Thyroid gland (tissue), 4 donors: ENCODE data around the gene ASAP2.

Experiments
- CTCF ChIP-seq, 6 experiments: fragments of 200-600 bp in 3 of 6; fragments of 450-650 bp in 3 of 6; sonication (generic) in 3 of 6; IDR thresholded peaks; one replicate each; pipeline ENCODE4 v1.5.1; 2016 to 2019; ENCODE audit warnings: antibody characterized with exemption in 6 of 6, mild to moderate bottlenecking in 2 of 6, inconsistent platforms in 1 of 6, moderate library complexity in 1 of 6
- POLR2A ChIP-seq, 2 donors: fragments of 450-650 bp; IDR thresholded peaks; one replicate each; pipeline ENCODE4 v1.6.1; 2017; ENCODE audit warnings: antibody characterized with exemption in 2 of 2, mild to moderate bottlenecking in 2 of 2, moderate library complexity in 1 of 2

- TF ChIP-seq CTCF (IDR thresholded peaks at IDR 0.05) = no peak
- no peak for TF ChIP-seq POLR2A (IDR thresholded peaks at IDR 0.05)
Measured at GRCh38 chr2:9346885-9347284, 140.3 kb downstream of the ASAP2 start.
